IMR-90 (cell line): Measurements from ENCODE around the gene TMC7. TPM values are rescaled to one million over a fixed set of nuclear protein-coding genes. Genes with fewer than 3 reads are reported as not detected.

Source experiments
- ATAC-seq: fragments of 200-7000 bp; cut with Tn5 transposase; 2 replicates; pipeline ENCODE4 v1.9.1; 2020; ENCODE audit warnings: low read depth, mild to moderate bottlenecking, moderate library complexity
- BruUV-seq: library from RNA; stranded (reverse); fragments of 400-500 nt; replicated peaks from 2 replicates; lab custom pipeline; 2021; lab: Mats Ljungman, UMichigan
- CTCF ChIA-PET: fragments of 300-600 bp; formaldehyde crosslinking; extraction: SDS; loops from one replicate; lab custom pipeline; 2021; ENCODE audit warnings: antibody characterized with exemption; lab: Yijun Ruan, JAX
- POLR2A ChIA-PET: fragments of 300-600 bp; sonication (Branson Sonifier 250); formaldehyde crosslinking; loops from one replicate; lab custom pipeline; 2022; ENCODE audit warnings: antibody characterized with exemption; ENCODE audit not compliant: unreplicated experiment; lab: Charles Lee
- DNase-seq: peaks from one replicate; pipeline ENCODE4 v3.0.0; 2013
- H2AFZ ChIP-seq: replicated peaks from 2 replicates; pipeline ENCODE3; 2013; ENCODE audit warnings: low read length, mild to moderate bottlenecking; ENCODE audit not compliant: poor library complexity
- H2AK5ac ChIP-seq: 2 replicates; pipeline ENCODE4 v1.6.1; 2013; ENCODE audit warnings: low read depth, low read length, inconsistent platforms
- H2AK9ac ChIP-seq: replicated peaks from 2 replicates; pipeline ENCODE3; 2013; ENCODE audit warnings: mild to moderate bottlenecking, low read depth, low read length, moderate library complexity; ENCODE audit not compliant: poor library complexity
- H2BK120ac ChIP-seq: 2 replicates; pipeline ENCODE4 v1.6.1; 2013; ENCODE audit warnings: low read depth, low read length, inconsistent platforms
- H2BK15ac ChIP-seq: 3 replicates; pipeline ENCODE4 v1.6.1; 2013; ENCODE audit warnings: low read depth, low read length, inconsistent platforms
- H2BK20ac ChIP-seq: 2 replicates; pipeline ENCODE4 v1.6.1; 2013; ENCODE audit warnings: low read depth, mild to moderate bottlenecking, inconsistent platforms, low read length, moderate library complexity
- H2BK5ac ChIP-seq: 2 replicates; pipeline ENCODE4 v1.6.1; 2013; ENCODE audit warnings: mild to moderate bottlenecking, low read depth, low read length, inconsistent platforms; ENCODE audit not compliant: poor library complexity, severe bottlenecking
- H3K14ac ChIP-seq: replicated peaks from 2 replicates; pipeline ENCODE4 v1.6.1; 2013; ENCODE audit warnings: low read depth, low read length, inconsistent platforms
- H3K18ac ChIP-seq: 2 replicates; pipeline ENCODE4 v1.6.1; 2013; ENCODE audit warnings: low read depth, low read length, control low read depth
- H3K23ac ChIP-seq: 2 replicates; pipeline ENCODE4 v1.6.1; 2013; ENCODE audit warnings: low read depth, low read length, inconsistent platforms
- H3K27ac ChIP-seq: 2 replicates; pipeline ENCODE4 v1.5.1; 2013; ENCODE audit warnings: mild to moderate bottlenecking, control low read depth, low read length; ENCODE audit not compliant: insufficient read depth
- H3K27me3 ChIP-seq: 2 replicates; pipeline ENCODE4 v1.6.1; 2013; ENCODE audit warnings: low read length; ENCODE audit not compliant: control insufficient read depth, insufficient read depth
- H3K36me3 ChIP-seq: 2 replicates; pipeline ENCODE4 v1.6.1; 2013; ENCODE audit warnings: low read length, mixed read lengths; ENCODE audit not compliant: control insufficient read depth, insufficient read depth
- H3K4ac ChIP-seq: 2 replicates; pipeline ENCODE4 v1.6.1; 2013; ENCODE audit warnings: low read depth, low read length, inconsistent platforms
- H3K4me1 ChIP-seq: 2 replicates; pipeline ENCODE4 v1.6.1; 2013; ENCODE audit warnings: low read length, mixed read lengths; ENCODE audit not compliant: control insufficient read depth, insufficient read depth
- H3K4me2 ChIP-seq: 2 replicates; pipeline ENCODE4 v1.6.1; 2013; ENCODE audit warnings: low read depth, mild to moderate bottlenecking, control low read depth, low read length, moderate library complexity
- H3K4me3 ChIP-seq: 2 replicates; pipeline ENCODE4 v1.5.1; 2013; ENCODE audit warnings: low read depth, mild to moderate bottlenecking, control low read depth, low read length, moderate library complexity; ENCODE audit not compliant: insufficient read depth
- H3K56ac ChIP-seq: 2 replicates; pipeline ENCODE4 v1.6.1; 2013; ENCODE audit warnings: low read length, inconsistent platforms; ENCODE audit not compliant: insufficient read depth; ENCODE audit errors: extremely low read depth
- H3K79me1 ChIP-seq, 2 experiments: 2 replicates each; pipeline ENCODE4 v1.6.1; 2013; ENCODE audit warnings: low read length in 2 of 2, inconsistent platforms in 1 of 2, low read depth in 1 of 2
- H3K9ac ChIP-seq: 2 replicates; pipeline ENCODE4 v1.6.1; 2013; ENCODE audit warnings: low read depth, low read length, control low read depth
- H3K9me1 ChIP-seq: 2 replicates; pipeline ENCODE4 v1.6.1; 2013; ENCODE audit warnings: low read length, inconsistent platforms; ENCODE audit not compliant: insufficient read depth
- H3K9me3 ChIP-seq: 2 replicates; pipeline ENCODE4 v1.6.1; 2013; ENCODE audit warnings: low read length; ENCODE audit not compliant: control insufficient read depth, insufficient read depth
- H4K20me1 ChIP-seq: 2 replicates; pipeline ENCODE4 v1.6.1; 2013; ENCODE audit warnings: low read length, inconsistent platforms; ENCODE audit not compliant: insufficient read depth
- H4K5ac ChIP-seq: 2 replicates; pipeline ENCODE4 v1.6.1; 2013; ENCODE audit warnings: mild to moderate bottlenecking, low read depth, low read length, control low read depth
- H4K8ac ChIP-seq, 2 experiments: 2 replicates each; pipeline ENCODE4 v1.6.1; 2013; ENCODE audit warnings: low read depth in 2 of 2, low read length in 2 of 2, control low read depth in 1 of 2, inconsistent platforms in 1 of 2
- H4K91ac ChIP-seq: 2 replicates; pipeline ENCODE4 v1.6.1; 2013; ENCODE audit warnings: low read depth, low read length, inconsistent platforms; ENCODE audit not compliant: insufficient read depth
- BHLHE40 ChIP-seq: fragments of 150-350 bp; IDR thresholded peaks from 2 replicates; pipeline ENCODE4 v1.6.1; 2016; ENCODE audit warnings: mild to moderate bottlenecking, low read depth, low read length
- CEBPB ChIP-seq: IDR thresholded peaks from 2 replicates; pipeline ENCODE4 v1.6.1; 2012; ENCODE audit warnings: low read depth, low read length, improper control_type of control experiment
- CHD1 ChIP-seq: IDR thresholded peaks from 2 replicates; pipeline ENCODE4 v1.6.1; 2012; ENCODE audit warnings: low read depth, low read length, improper control_type of control experiment
- CTCF ChIP-seq: conservative IDR thresholded peaks from 2 replicates; pipeline ENCODE4 v1.5.1; 2012; ENCODE audit warnings: mild to moderate bottlenecking, low read depth, low read length, improper control_type of control experiment
- ELK1 ChIP-seq: fragments of 150-350 bp; IDR thresholded peaks from 2 replicates; pipeline ENCODE4 v1.6.1; 2016; ENCODE audit warnings: low read depth, mild to moderate bottlenecking, low read length, moderate library complexity, borderline replicate concordance
- FOS ChIP-seq: fragments of 150-350 bp; IDR thresholded peaks from 2 replicates; pipeline ENCODE4 v1.6.1; 2016; ENCODE audit warnings: low read depth, low read length
- MAFK ChIP-seq: IDR thresholded peaks from 2 replicates; pipeline ENCODE4 v1.6.1; 2012; ENCODE audit warnings: low read depth, low read length, improper control_type of control experiment
- MAZ ChIP-seq: IDR thresholded peaks from 2 replicates; pipeline ENCODE4 v1.6.1; 2012; ENCODE audit warnings: low read depth, mild to moderate bottlenecking, low read length, improper control_type of control experiment, moderate library complexity, borderline replicate concordance
- MXI1 ChIP-seq: IDR thresholded peaks from 2 replicates; pipeline ENCODE4 v1.6.1; 2012; ENCODE audit warnings: low read depth, mild to moderate bottlenecking, low read length, moderate library complexity, borderline replicate concordance
- NFE2L2 ChIP-seq: fragments of 150-350 bp; IDR thresholded peaks from 2 replicates; pipeline ENCODE4 v1.6.1; 2016; ENCODE audit warnings: low read depth, mild to moderate bottlenecking, low read length
- POLR2A ChIP-seq: IDR thresholded peaks from 2 replicates; pipeline ENCODE4 v1.6.1; 2012; ENCODE audit warnings: mild to moderate bottlenecking, low read depth, low read length
- RAD21 ChIP-seq: IDR thresholded peaks from 2 replicates; pipeline ENCODE4 v1.6.1; 2012; ENCODE audit warnings: low read length, improper control_type of control experiment
- RCOR1 ChIP-seq: IDR thresholded peaks from 2 replicates; pipeline ENCODE4 v1.6.1; 2012; ENCODE audit warnings: mild to moderate bottlenecking, low read length, improper control_type of control experiment; ENCODE audit not compliant: insufficient replicate concordance
- RFX5 ChIP-seq: IDR thresholded peaks from 2 replicates; pipeline ENCODE4 v1.8.0; 2012; ENCODE audit warnings: low read depth, mild to moderate bottlenecking, low read length, moderate library complexity
- SMC3 ChIP-seq: fragments of 150-350 bp; IDR thresholded peaks from 2 replicates; pipeline ENCODE4 v1.6.1; 2016; ENCODE audit warnings: low read depth, mild to moderate bottlenecking, antibody characterized with exemption, low read length, moderate library complexity
- USF2 ChIP-seq: fragments of 150-350 bp; IDR thresholded peaks from 2 replicates; pipeline ENCODE4 v1.6.1; 2017; ENCODE audit warnings: mild to moderate bottlenecking, antibody characterized with exemption, low read length, low read depth
- WGBS, 2 experiments: methylation state at CpG; one replicate each; pipeline versions ENCODE4 v1.1.5 to v1.1.7; 2013; ENCODE audit warnings: missing lambda C conversion rate in 2 of 2; ENCODE audit not compliant: insufficient read length in 1 of 2; ENCODE audit errors: extremely low coverage in 2 of 2; 5-methylcytosine and 5-hydroxymethylcytosine counted together
- dilution Hi-C: fragments of 300-500 bp; cut with HindIII; formaldehyde crosslinking; loops from one replicate; pipeline ENCODE4 v1.14.3; 2018; ENCODE audit warnings: low sequenced_read_pairs; ENCODE audit not compliant: unreplicated experiment
- in situ Hi-C: fragments of 300-500 bp; cut with MboI; formaldehyde crosslinking; loops from 3 replicates; pipeline ENCODE4 v1.14.3; 2019; ENCODE audit warnings: low sequenced_read_pairs, inconsistent platforms, mixed read lengths
- intact Hi-C: fragments of 100-400 bp; cut with micrococcal nuclease; formaldehyde crosslinking; loops from 2 replicates; pipeline ENCODE4 v1.10.0; 2022
- polyA plus RNA-seq, 3 experiments: library from polyadenylated mRNA; depleted of rRNA; stranded (reverse); fragments of >200 nt; gene quantifications; 2 replicates each; pipeline ENCODE4 v1.2.3, GENCODE V29; 2012; ENCODE audit warnings: low replicate concordance in 1 of 3
- total RNA-seq: library from RNA; depleted of rRNA; stranded (reverse); fragments of >200 nt; gene quantifications from 2 replicates; pipeline ENCODE4 v1.2.3, GENCODE V29; 2012

Gene TMC7
- total and polyA plus RNA-seq, 2 of the 4 experiments (the other 2 are of a cell fraction) = 0.27 to 0.36 TPM

- WGBS, 2 experiments = 60% methylated on average over 1 of the region's 3 CpGs; no CpG with 5 or more reads in 1 of the 2 experiments
- CTCF ChIA-PET = no interaction called here
- Histone ChIP-seq H3K23ac (no peak overlapping the region), H2AK5ac (no peak overlapping the region), H3K36me3 (no peaks in the 10 kb centered on the region), H3K56ac (no peak overlapping the region), H2BK20ac (no peak overlapping the region), H3K4ac (no peak overlapping the region), H3K79me1 (no peaks in the 10 kb centered on the region), H3K9ac (no peak overlapping the region), H2AFZ (no peak overlapping the region), H3K4me2 (no peak overlapping the region), H4K8ac (no peak overlapping the region), H2BK5ac (no peak overlapping the region), H4K91ac (no peak overlapping the region), H3K4me1 (no peaks in the 10 kb centered on the region), H3K9me3 (no peaks in the 10 kb centered on the region), H3K27me3 (peaks cover 13% of the 10 kb centered on the region), H3K27ac (no peak overlapping the region), H3K14ac (no peak overlapping the region), H2BK120ac (no peak overlapping the region), H2BK15ac (no peak overlapping the region), H3K18ac (no peak overlapping the region), H4K5ac (no peak overlapping the region), H3K9me1 (no peaks in the 10 kb centered on the region), H2AK9ac (no peak overlapping the region), H4K20me1 (no peaks in the 10 kb centered on the region), H3K4me3 (no peak overlapping the region)
- POLR2A ChIA-PET = no interaction called here
- intact Hi-C loops (no loop called here), dilution Hi-C loops (no loop called here), in situ Hi-C loops (no loop called here)
- no peak; the same call in 1 of the 2 replicates for ATAC-seq
- TF ChIP-seq NFE2L2 = no peak
- no peak for TF ChIP-seq RCOR1
- no peak for TF ChIP-seq RFX5
- TF ChIP-seq MXI1 = no peak
- TF ChIP-seq CTCF = no peak
- no peak for TF ChIP-seq POLR2A
- TF ChIP-seq BHLHE40 = no peak
- no peak for TF ChIP-seq USF2
- no peak for TF ChIP-seq FOS
- no peak for TF ChIP-seq MAZ
- TF ChIP-seq MAFK = no peak
- no peak for TF ChIP-seq ELK1
- no peak for TF ChIP-seq SMC3
- no peak for TF ChIP-seq CHD1
- no peak for TF ChIP-seq CEBPB
- no peak for TF ChIP-seq RAD21
- BruUV-seq = no TSS peak
- no peak for DNase-seq
Observed at GRCh38 chr16:18975109-18975508, 8.6 kb upstream of the TMC7 start.
